Epithelial cell of proximal tubule (primary cell): ENCODE results near the gene CD247. TPM values are rescaled to one million over a fixed set of nuclear protein-coding genes. Genes with fewer than 3 reads are reported as not detected.

Experiments
- DNase-seq: peaks from one replicate; pipeline ENCODE4 v3.0.0-alpha.2; 2011; ENCODE audit warnings: low read depth
- H3K4me3 ChIP-seq: 2 replicates; pipeline ENCODE4 v1.5.1; 2011; ENCODE audit warnings: low read depth, mild to moderate bottlenecking, low read length
- CTCF ChIP-seq: conservative IDR thresholded peaks from 2 replicates; pipeline ENCODE4 v1.5.1; 2012; ENCODE audit warnings: low read depth, mild to moderate bottlenecking, low read length
- total RNA-seq: library from RNA; depleted of rRNA; stranded (reverse); fragments of >200 nt; gene quantifications from 2 replicates; pipeline ENCODE4 v1.2.3, GENCODE V29; 2015

The CD247 gene
- total RNA-seq, 1 donor from 2014 or later, result not detected

DNA sequence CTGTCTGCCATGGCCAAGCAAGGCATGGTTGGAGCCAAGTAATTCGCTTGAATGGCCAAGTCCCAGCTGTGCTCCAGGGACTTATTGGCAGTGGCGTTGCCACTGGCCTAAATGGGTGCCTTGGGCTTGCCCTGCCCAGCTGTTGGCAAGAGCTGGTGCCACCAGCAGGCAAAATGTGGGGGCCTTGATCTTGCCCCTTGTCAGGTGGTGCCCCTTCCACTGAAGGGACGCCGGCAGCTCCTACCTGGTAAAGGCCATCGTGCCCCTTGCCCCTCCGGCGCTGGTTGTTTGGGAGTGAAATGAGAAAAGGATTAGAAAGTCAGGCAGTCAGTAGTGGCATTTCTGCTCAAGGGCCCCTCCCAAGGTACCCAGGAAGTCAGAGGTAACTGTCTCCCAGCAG lies 85.5 kb downstream of the CD247 start:
- TF ChIP-seq CTCF, result no peak
- DNase-seq, result no peak
- H3K4me3 ChIP-seq, result no peak overlapping the region

DNA sequence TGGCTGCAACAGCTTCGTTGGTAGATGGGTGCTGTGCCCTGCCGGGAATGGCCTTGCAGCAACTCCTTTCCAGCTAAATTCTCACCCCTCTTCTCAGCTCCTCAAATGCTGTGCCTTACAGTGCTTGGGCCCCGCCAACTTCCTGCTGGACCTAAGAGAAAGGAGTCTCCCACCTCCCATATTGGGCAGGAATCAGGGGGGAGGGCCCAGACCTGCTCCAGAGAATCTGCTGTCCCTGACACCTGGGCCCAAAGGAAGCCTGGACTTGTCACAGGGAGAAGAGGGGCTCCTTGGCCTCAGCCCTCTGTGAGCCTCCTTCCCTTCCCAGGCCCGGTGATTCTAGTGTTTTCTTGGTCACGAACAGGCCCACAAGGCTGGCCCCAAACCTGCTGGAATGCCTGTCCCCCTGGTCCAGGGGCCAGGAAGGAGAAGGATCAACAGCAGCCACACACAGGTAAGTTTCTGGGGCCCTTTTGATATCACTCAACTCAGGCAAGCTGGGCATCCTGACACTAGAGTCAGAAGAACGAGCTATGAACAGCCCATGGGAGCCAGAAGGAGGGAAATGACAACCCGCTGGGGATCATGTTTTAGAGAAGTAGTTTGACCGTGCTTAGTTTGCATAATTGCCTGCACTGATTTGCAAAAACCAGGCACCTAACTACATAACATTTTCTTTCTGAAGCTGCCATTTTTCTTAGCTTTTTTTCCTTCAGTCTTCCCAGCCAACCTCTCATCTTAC lies 86.2 kb downstream of the CD247 start:
- no peak for TF ChIP-seq CTCF
- DNase-seq, result no peak
- no peak overlapping the region for H3K4me3 ChIP-seq

- TF ChIP-seq CTCF, result no peak
- no peak for DNase-seq
- H3K4me3 ChIP-seq, result no peak overlapping the region
These were observed 86.9 kb downstream of the CD247 start for GRCh38 chr1:167431261-167431908.

- no peak for DNase-seq
- TF ChIP-seq CTCF, result no peak
- H3K4me3 ChIP-seq, result no peak overlapping the region
These were observed 87.5 kb downstream of the CD247 start for GRCh38 chr1:167430849-167431242.

GRCh38 chr1:167430134-167430848 lies 88.0 kb downstream of the CD247 start:
- DNase-seq, result no peak
- TF ChIP-seq CTCF, result no peak
- no peak overlapping the region for H3K4me3 ChIP-seq

- no peak overlapping the region for H3K4me3 ChIP-seq
- DNase-seq, result no peak
- no peak for TF ChIP-seq CTCF
These were observed 88.7 kb downstream of the CD247 start for GRCh38 chr1:167429612-167430011.
